ENCODE measurements around the gene SIGLEC10. TPM values are rescaled to one million over a fixed set of nuclear protein-coding genes. Genes with fewer than 3 reads are reported as not detected.

The SIGLEC10 gene
- total RNA-seq: not detected in 2 replicates

DNA sequence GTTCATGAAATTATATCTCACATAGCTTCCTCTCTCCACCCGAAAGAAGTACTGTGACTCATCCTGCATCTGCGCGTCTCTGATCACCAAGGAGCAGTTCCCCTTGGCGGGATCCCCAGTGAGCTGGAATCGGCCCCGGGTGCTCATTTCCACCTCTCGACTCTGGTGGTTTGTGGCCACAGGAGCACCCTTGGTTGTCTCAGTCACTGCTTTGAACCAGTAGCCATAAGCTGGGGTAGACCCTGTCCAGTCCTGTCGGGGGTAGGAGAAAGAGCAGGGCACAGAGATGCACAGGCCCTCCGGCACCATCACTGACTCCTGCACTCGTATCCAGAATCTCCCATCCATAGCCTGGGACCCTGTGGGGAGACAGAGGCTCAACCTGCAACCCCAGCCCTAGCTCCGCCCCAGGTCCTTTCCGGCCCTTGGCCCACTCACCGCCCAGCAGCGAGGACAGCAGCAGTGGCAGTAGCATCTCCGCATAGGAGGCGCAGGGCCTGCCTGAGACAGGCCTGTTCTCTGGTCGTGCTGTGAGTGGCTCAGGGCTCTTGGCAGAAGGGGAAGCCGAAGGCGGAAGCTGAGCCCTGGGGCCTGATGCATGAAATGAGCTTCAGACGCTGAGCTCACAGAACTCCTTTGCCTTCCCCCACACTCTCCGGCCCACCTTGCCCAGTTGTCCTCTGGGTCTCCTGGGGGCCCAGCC lies at the start of gene SIGLEC10:
Gene SIGLEC10, minus strand, starts transcription at position 536 of the 703 bp plus-strand sequence. Its CDS starts 61 bp downstream, at position 475.

GRCh38 chr19:51458051-51458645 lies 40.7 kb upstream of the SIGLEC10 start, which contains the start of gene SIGLEC8:
Gene SIGLEC8, minus strand, starts transcription at chr19:51458454. Its CDS starts 67 bp downstream, at chr19:51458387.

DNA sequence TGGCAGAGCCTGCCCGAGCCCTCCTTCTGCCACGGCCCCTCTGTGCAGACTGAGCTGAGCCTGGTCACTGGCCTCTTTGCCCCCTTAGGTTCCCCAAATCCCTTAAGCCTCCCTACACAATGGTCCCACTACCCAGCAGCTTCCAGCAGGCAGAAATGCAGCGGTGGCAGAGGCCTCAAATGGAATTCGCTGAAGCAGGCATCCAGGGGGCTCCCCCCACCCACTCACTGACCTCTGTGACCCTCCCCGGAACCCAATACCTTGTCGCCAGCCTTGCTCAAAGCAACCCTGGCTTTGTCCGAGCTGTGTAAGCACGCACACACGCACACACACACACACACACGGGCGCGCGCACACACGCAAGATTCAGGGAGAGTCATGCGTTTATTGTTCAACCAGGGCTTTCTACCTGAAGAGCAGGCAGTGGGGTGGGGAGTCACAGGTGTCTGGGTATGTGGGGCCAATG lies 29.5 kb downstream of the SIGLEC10 start, which contains the start of gene LIM2:
Gene LIM2, minus strand, starts transcription at position 51 of the 466 bp plus-strand sequence. CDS start 531 bp downstream, outside the sequence.

GRCh38 chr19:51372649-51373504 lies 44.6 kb downstream of the SIGLEC10 start, which contains the start of gene NKG7:
Gene NKG7, minus strand, starts transcription at chr19:51372654. Its CDS starts 119 bp downstream, at chr19:51372535.

GRCh38 chr19:51368366-51369282 lies 48.8 kb downstream of the SIGLEC10 start, which contains the start of gene CLDND2:
Gene CLDND2, minus strand, starts transcription at chr19:51369003. Its CDS starts 426 bp downstream, at chr19:51368577.

GRCh38 chr19:51365965-51366388 lies 51.5 kb downstream of the SIGLEC10 start, which contains the start of gene ETFB:
Gene ETFB, minus strand, starts transcription at chr19:51366388. Its CDS starts 62 bp downstream, at chr19:51366326.

Other genes with a start within 250 kb of the SIGLEC10 start
- not detected in 2 replicates for gene CD33, start 192.6 kb downstream of the SIGLEC10 start, total RNA-seq
- not detected in 2 replicates for gene SIGLECL1, start 166.6 kb downstream of the SIGLEC10 start, total RNA-seq
- gene IGLON5, start 106.0 kb downstream of the SIGLEC10 start, total RNA-seq: not detected in 2 replicates
- gene VSIG10L, start 75.5 kb downstream of the SIGLEC10 start, total RNA-seq: under 0.01 and 0.06 TPM in 2 replicates
- 77.5 and 117 TPM in 2 replicates for gene ETFB, start 51.3 kb downstream of the SIGLEC10 start, total RNA-seq
- not detected in 2 replicates for gene CLDND2, start 48.6 kb downstream of the SIGLEC10 start, total RNA-seq
- gene NKG7, start 45.0 kb downstream of the SIGLEC10 start, total RNA-seq: not detected in 2 replicates
- not detected in 2 replicates for gene LIM2, start 29.7 kb downstream of the SIGLEC10 start, total RNA-seq
- not detected in 2 replicates for gene C19orf84, start 27.1 kb downstream of the SIGLEC10 start, total RNA-seq
- not detected in 2 replicates for gene SIGLEC8, start 40.8 kb upstream of the SIGLEC10 start, total RNA-seq
- not detected in 2 replicates for gene CEACAM18, start 60.9 kb upstream of the SIGLEC10 start, total RNA-seq
- gene SIGLEC12, start 84.2 kb upstream of the SIGLEC10 start, total RNA-seq: not detected in 2 replicates
- gene SIGLEC6, start 114.0 kb upstream of the SIGLEC10 start, total RNA-seq: not detected in 2 replicates
- gene ZNF175, start 153.6 kb upstream of the SIGLEC10 start, total RNA-seq: 2.6 and 7.4 TPM in 2 replicates
- gene SIGLEC5, start 212.8 kb upstream of the SIGLEC10 start, total RNA-seq: not detected in 2 replicates
- 0.13 TPM in 1 of 2 replicates, not detected in the other for gene SIGLEC14, start 229.2 kb upstream of the SIGLEC10 start, total RNA-seq

Data from bladder microvascular endothelial cell (primary cell).